Fibroblast of peridontal ligament (primary cell): ENCODE measurements around the gene TTC13.

ENCODE experiments used
- DNase-seq: peaks from one replicate; pipeline ENCODE4 v3.0.0-alpha.2; 2010; ENCODE audit errors: extremely low read depth

Gene TTC13

GRCh38 chr1:230948903-230949302 is 29.8 kb downstream of the TTC13 start:
- DNase-seq = no peak

- no peak for DNase-seq
These were observed 30.4 kb downstream of the TTC13 start for GRCh38 chr1:230948301-230948700.

- no peak for DNase-seq
These were observed 35.5 kb downstream of the TTC13 start for GRCh38 chr1:230943048-230943593.

- DNase-seq = peak; percentile 70
These were observed 37.8 kb downstream of the TTC13 start for GRCh38 chr1:230940848-230941247.

- no peak for DNase-seq
These were observed 38.7 kb downstream of the TTC13 start for GRCh38 chr1:230939806-230940489.

GRCh38 chr1:230938924-230939368 is 39.7 kb downstream of the TTC13 start:
- no peak for DNase-seq

- DNase-seq = peak; percentile 55
These were observed 41.3 kb downstream of the TTC13 start for GRCh38 chr1:230937371-230937770.

GRCh38 chr1:230936475-230936874 is 42.2 kb downstream of the TTC13 start:
- DNase-seq = no peak

GRCh38 chr1:230935852-230936251 is 42.8 kb downstream of the TTC13 start:
- no peak for DNase-seq

- no peak for DNase-seq
These were observed 47.7 kb downstream of the TTC13 start for GRCh38 chr1:230930986-230931385.

- no peak for DNase-seq
These were observed 52.5 kb downstream of the TTC13 start for GRCh38 chr1:230926182-230926581.

GRCh38 chr1:230925608-230926007 is 53.1 kb downstream of the TTC13 start:
- no peak for DNase-seq

- no peak for DNase-seq
These were observed 55.5 kb downstream of the TTC13 start for GRCh38 chr1:230923176-230923575.

GRCh38 chr1:230922620-230923019 is 56.0 kb downstream of the TTC13 start:
- no peak for DNase-seq

GRCh38 chr1:230919207-230919606 is 59.5 kb downstream of the TTC13 start:
- DNase-seq = no peak

GRCh38 chr1:230917284-230918135 is 61.2 kb downstream of the TTC13 start:
- DNase-seq = peak; percentile 77

GRCh38 chr1:230916587-230917283 is 61.9 kb downstream of the TTC13 start:
- no peak for DNase-seq

- no peak for DNase-seq
These were observed 63.6 kb downstream of the TTC13 start for GRCh38 chr1:230915078-230915477.

- peak; percentile 29 for DNase-seq
These were observed 65.2 kb downstream of the TTC13 start for GRCh38 chr1:230913496-230913895.

- DNase-seq = peak; percentile 18
These were observed 67.9 kb downstream of the TTC13 start for GRCh38 chr1:230910755-230911117.

- no peak for DNase-seq
These were observed 68.5 kb downstream of the TTC13 start for GRCh38 chr1:230909974-230910754.
